Right lobe of liver (tissue), 4 donors: ENCODE measurements around the gene SPNS2.

ENCODE experiments used
- POLR2A ChIP-seq: fragments of 450-650 bp; IDR thresholded peaks from one replicate; pipeline ENCODE4 v1.6.1; 2017; ENCODE audit warnings: antibody characterized with exemption, mild to moderate bottlenecking
- TF ChIP-seq, protein P1 (sequence below), 4 donors: fragments of 200-600 bp in 3 of 4; fragments of 450-650 bp in 1 of 4; IDR thresholded peaks; one replicate each; pipeline versions ENCODE4 v1.5.1 to v1.8.0; 2016 to 2022; ENCODE audit warnings: antibody characterized with exemption in 4 of 4, mild to moderate bottlenecking in 2 of 4
- donor health status: DM: no; HTN: no; CAD: no.
- donor health status: DM: no; HTN: no; CAD: no.
- donor health status: DM: no; HTN: yes; CAD: no.

DNA sequence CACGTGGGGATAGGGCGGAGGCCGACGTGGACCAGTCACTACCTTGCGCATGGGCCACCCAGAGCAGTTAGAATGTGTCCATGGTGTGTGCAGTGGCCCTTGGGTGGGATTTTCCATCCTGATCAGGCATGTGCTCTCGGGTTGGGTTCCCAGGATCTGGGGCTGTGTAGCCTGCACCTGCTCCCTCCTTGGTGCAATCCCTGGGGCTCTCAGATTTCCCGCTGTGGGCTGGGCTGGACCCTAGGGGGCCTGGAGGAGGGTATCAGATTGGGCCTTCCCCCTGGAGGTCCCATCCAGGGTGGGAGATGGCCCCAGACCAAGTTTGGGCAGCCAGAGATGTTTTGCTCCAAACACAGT lies 86.9 kb downstream of the SPNS2 start:
- TF ChIP-seq, protein P1, sequence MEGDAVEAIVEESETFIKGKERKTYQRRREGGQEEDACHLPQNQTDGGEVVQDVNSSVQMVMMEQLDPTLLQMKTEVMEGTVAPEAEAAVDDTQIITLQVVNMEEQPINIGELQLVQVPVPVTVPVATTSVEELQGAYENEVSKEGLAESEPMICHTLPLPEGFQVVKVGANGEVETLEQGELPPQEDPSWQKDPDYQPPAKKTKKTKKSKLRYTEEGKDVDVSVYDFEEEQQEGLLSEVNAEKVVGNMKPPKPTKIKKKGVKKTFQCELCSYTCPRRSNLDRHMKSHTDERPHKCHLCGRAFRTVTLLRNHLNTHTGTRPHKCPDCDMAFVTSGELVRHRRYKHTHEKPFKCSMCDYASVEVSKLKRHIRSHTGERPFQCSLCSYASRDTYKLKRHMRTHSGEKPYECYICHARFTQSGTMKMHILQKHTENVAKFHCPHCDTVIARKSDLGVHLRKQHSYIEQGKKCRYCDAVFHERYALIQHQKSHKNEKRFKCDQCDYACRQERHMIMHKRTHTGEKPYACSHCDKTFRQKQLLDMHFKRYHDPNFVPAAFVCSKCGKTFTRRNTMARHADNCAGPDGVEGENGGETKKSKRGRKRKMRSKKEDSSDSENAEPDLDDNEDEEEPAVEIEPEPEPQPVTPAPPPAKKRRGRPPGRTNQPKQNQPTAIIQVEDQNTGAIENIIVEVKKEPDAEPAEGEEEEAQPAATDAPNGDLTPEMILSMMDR (IDR thresholded peaks at IDR 0.05): no peak
- no peak for TF ChIP-seq POLR2A
